Sigmoid colon (tissue), 4 donors: ENCODE results near the gene SOWAHA.

Experiments
- POLR2A ChIP-seq, 2 donors: fragments of 450-650 bp; IDR thresholded peaks; one replicate each; pipeline ENCODE4 v1.6.1; 2016; ENCODE audit warnings: antibody characterized with exemption in 2 of 2, mild to moderate bottlenecking in 2 of 2, moderate library complexity in 2 of 2
- POLR2AphosphoS5 ChIP-seq, 4 donors: sonication (generic); formaldehyde crosslinking; IDR thresholded peaks; one replicate each; pipeline ENCODE4 v1.6.1; 2017; ENCODE audit warnings: antibody characterized with exemption in 4 of 4
- TF ChIP-seq, protein P1 (sequence below), 4 experiments: fragments of 450-650 bp in 3 of 4; fragments of 200-600 bp in 1 of 4; IDR thresholded peaks; one replicate each; pipeline ENCODE4 v1.5.1; 2016 to 2019; ENCODE audit warnings: antibody characterized with exemption in 4 of 4, mild to moderate bottlenecking in 3 of 4, moderate library complexity in 2 of 4

DNA sequence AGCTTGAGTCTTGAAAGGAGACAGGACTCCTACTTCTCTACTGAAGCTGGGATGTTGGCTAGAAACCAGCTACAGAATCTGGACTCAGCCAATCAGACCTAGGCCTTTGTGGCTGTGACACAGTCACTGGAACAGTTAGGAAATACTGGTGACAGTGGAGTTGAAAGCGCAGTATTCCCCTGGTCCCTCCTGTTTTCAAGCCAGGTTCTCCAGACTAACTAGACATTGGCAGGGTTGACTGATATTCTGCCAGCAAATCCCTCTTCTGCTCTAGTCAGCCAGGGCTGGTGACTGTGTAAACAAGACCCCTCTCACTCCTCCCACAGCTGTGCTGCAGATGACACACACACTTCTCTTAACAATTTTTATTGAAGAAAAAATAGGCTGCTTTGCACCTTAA, 8.7 kb downstream of the SOWAHA start:
- TF ChIP-seq, protein P1, sequence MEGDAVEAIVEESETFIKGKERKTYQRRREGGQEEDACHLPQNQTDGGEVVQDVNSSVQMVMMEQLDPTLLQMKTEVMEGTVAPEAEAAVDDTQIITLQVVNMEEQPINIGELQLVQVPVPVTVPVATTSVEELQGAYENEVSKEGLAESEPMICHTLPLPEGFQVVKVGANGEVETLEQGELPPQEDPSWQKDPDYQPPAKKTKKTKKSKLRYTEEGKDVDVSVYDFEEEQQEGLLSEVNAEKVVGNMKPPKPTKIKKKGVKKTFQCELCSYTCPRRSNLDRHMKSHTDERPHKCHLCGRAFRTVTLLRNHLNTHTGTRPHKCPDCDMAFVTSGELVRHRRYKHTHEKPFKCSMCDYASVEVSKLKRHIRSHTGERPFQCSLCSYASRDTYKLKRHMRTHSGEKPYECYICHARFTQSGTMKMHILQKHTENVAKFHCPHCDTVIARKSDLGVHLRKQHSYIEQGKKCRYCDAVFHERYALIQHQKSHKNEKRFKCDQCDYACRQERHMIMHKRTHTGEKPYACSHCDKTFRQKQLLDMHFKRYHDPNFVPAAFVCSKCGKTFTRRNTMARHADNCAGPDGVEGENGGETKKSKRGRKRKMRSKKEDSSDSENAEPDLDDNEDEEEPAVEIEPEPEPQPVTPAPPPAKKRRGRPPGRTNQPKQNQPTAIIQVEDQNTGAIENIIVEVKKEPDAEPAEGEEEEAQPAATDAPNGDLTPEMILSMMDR (IDR thresholded peaks at IDR 0.05) = no peak
- TF ChIP-seq POLR2AphosphoS5 (IDR thresholded peaks at IDR 0.05) (no peak), POLR2A (IDR thresholded peaks at IDR 0.05) (no peak)
